CD14-positive monocyte (primary cell): ENCODE results near the gene TPP2. TPM values are rescaled to one million over a fixed set of nuclear protein-coding genes. Genes with fewer than 3 reads are reported as not detected.
A peak's percentile ranks its signal among the peaks of the same experiment; 100 is the strongest.

ENCODE experiments used
- DNase-seq, 3 donors: peaks; one replicate each; pipeline ENCODE4 v3.0.0-alpha.2; 2011 to 2022
- H2AFZ ChIP-seq: 2 replicates; pipeline ENCODE4 v1.6.0; 2012; ENCODE audit warnings: mild to moderate bottlenecking, low read depth, low read length, inconsistent platforms; ENCODE audit not compliant: insufficient read depth, poor library complexity, severe bottlenecking
- H3K27ac ChIP-seq, 2 donors: 1 replicate in 1 of 2; 2 replicates in 1 of 2; pipeline ENCODE4 v1.5.1; 2012 to 2013; ENCODE audit warnings: low read length in 2 of 2, control low read depth in 1 of 2, inconsistent platforms in 1 of 2, low read depth in 1 of 2, mild to moderate bottlenecking in 1 of 2
- H3K27me3 ChIP-seq, 2 donors: one replicate each; pipeline versions ENCODE4 v1.6.0 to v1.6.1; 2011 to 2013; ENCODE audit warnings: low read length in 2 of 2; ENCODE audit not compliant: control insufficient read depth in 2 of 2, insufficient read depth in 2 of 2
- H3K36me3 ChIP-seq, 2 donors: replicated peaks in 1 of 2; 1 replicate in 1 of 2; 2 replicates in 1 of 2; pipeline versions ENCODE4 v1.5.1 to v1.6.1; 2012 to 2013; ENCODE audit warnings: low read length in 2 of 2, control low read depth in 1 of 2, inconsistent platforms in 1 of 2, mild to moderate bottlenecking in 1 of 2; ENCODE audit not compliant: insufficient read depth in 2 of 2, control insufficient read depth in 1 of 2
- H3K4me1 ChIP-seq, 2 donors: 1 replicate in 1 of 2; 2 replicates in 1 of 2; pipeline versions ENCODE4 v1.5.1 to v1.6.1; 2012 to 2013; ENCODE audit warnings: low read length in 2 of 2, control low read depth in 1 of 2, inconsistent platforms in 1 of 2, mild to moderate bottlenecking in 1 of 2, moderate library complexity in 1 of 2; ENCODE audit not compliant: insufficient read depth in 2 of 2, control insufficient read depth in 1 of 2
- H3K4me2 ChIP-seq: replicated peaks from 2 replicates; pipeline ENCODE3; 2012; ENCODE audit warnings: low read length, moderate library complexity, mild to moderate bottlenecking; ENCODE audit not compliant: poor library complexity, severe bottlenecking; ENCODE audit errors: extremely low read depth
- H3K4me3 ChIP-seq, 3 experiments: fragments of 200-600 bp in 1 of 3; sonication (generic) in 1 of 3; replicated peaks in 1 of 3; 1 replicate in 2 of 3; 2 replicates in 1 of 3; pipeline ENCODE4 v1.5.1; 2011 to 2013; ENCODE audit warnings: low read length in 3 of 3, mild to moderate bottlenecking in 3 of 3, control low read depth in 2 of 3, low read depth in 2 of 3, inconsistent platforms in 1 of 3, moderate library complexity in 1 of 3
- H3K79me2 ChIP-seq: 2 replicates; pipeline ENCODE4 v1.6.0; 2012; ENCODE audit warnings: mild to moderate bottlenecking, control low read depth, inconsistent platforms, low read length, moderate library complexity; ENCODE audit not compliant: insufficient read depth
- H3K9ac ChIP-seq: 2 replicates; pipeline ENCODE4 v1.6.0; 2017; ENCODE audit warnings: low read length, mild to moderate bottlenecking; ENCODE audit not compliant: insufficient read depth, poor library complexity, severe bottlenecking
- H3K9me3 ChIP-seq, 2 donors: replicated peaks in 1 of 2; 1 replicate in 1 of 2; 2 replicates in 1 of 2; pipeline versions ENCODE4 v1.5.1 to v1.6.1; 2012 to 2013; ENCODE audit warnings: low read length in 2 of 2, control low read depth in 1 of 2; ENCODE audit not compliant: control insufficient read depth in 1 of 2, insufficient read depth in 1 of 2
- H4K20me1 ChIP-seq: 2 replicates; pipeline ENCODE4 v1.6.0; 2012; ENCODE audit warnings: mild to moderate bottlenecking, low read length, control low read depth, moderate library complexity; ENCODE audit not compliant: insufficient read depth
- H3K27ac Mint-ChIP-seq, 7 donors: one replicate each; pipeline ENCODE4 v1.8.0; 2020; ENCODE audit warnings: mild to moderate bottlenecking in 7 of 7, mixed read lengths in 7 of 7, moderate library complexity in 6 of 7, inconsistent platforms in 2 of 7
- H3K27me3 Mint-ChIP-seq, 3 donors: one replicate each; pipeline ENCODE4 v1.8.0; 2021 to 2022; ENCODE audit warnings: low read depth in 3 of 3, mild to moderate bottlenecking in 3 of 3, mixed read lengths in 3 of 3, moderate library complexity in 3 of 3, inconsistent platforms in 1 of 3
- H3K36me3 Mint-ChIP-seq, 2 donors: one replicate each; pipeline ENCODE4 v1.8.0; 2020; ENCODE audit warnings: mixed read lengths in 2 of 2, inconsistent platforms in 1 of 2, mild to moderate bottlenecking in 1 of 2
- H3K4me1 Mint-ChIP-seq: one replicate; pipeline ENCODE4 v1.8.0; 2020; ENCODE audit warnings: mild to moderate bottlenecking, mixed read lengths
- H3K4me3 Mint-ChIP-seq, 2 donors: one replicate each; pipeline ENCODE4 v1.8.0; 2020; ENCODE audit warnings: mild to moderate bottlenecking in 2 of 2, mixed read lengths in 2 of 2, moderate library complexity in 1 of 2
- H3K9me3 Mint-ChIP-seq, 7 donors: one replicate each; pipeline ENCODE4 v1.8.0; 2020 to 2022; ENCODE audit warnings: mixed read lengths in 7 of 7, mild to moderate bottlenecking in 6 of 7, moderate library complexity in 6 of 7, inconsistent platforms in 2 of 7
- WGBS: methylation state at CpG from one replicate; pipeline ENCODE4 v1.1.5; 2013; ENCODE audit warnings: missing lambda C conversion rate; ENCODE audit not compliant: insufficient coverage; 5-methylcytosine and 5-hydroxymethylcytosine counted together
- intact Hi-C, 2 donors: fragments of 100-400 bp; cut with micrococcal nuclease; formaldehyde crosslinking; loops; one replicate each; pipeline versions ENCODE4 v1.15.0 to v1.15.1; 2023
- polyA plus RNA-seq, 3 donors: library from polyadenylated mRNA; depleted of rRNA in 1 of 3; unstranded in 2 of 3; stranded (reverse) in 1 of 3; fragments of 300-500 nt in 2 of 3; fragments of >200 nt in 1 of 3; fragmentation: Illumina TruSeq in 2 of 3; gene quantifications; 1 replicate in 2 of 3; 2 replicates in 1 of 3; pipeline ENCODE4 v1.2.3, GENCODE V29; 2012 to 2021
- TF ChIP-seq, protein P1 (sequence below): fragments of 200-600 bp; IDR thresholded peaks from one replicate; pipeline ENCODE4 v1.8.0; 2022; ENCODE audit warnings: antibody characterized with exemption, mild to moderate bottlenecking

TPP2 gene
- polyA plus RNA-seq, 3 donors: 18.0 to 39.7 (median 26.0) TPM

DNA sequence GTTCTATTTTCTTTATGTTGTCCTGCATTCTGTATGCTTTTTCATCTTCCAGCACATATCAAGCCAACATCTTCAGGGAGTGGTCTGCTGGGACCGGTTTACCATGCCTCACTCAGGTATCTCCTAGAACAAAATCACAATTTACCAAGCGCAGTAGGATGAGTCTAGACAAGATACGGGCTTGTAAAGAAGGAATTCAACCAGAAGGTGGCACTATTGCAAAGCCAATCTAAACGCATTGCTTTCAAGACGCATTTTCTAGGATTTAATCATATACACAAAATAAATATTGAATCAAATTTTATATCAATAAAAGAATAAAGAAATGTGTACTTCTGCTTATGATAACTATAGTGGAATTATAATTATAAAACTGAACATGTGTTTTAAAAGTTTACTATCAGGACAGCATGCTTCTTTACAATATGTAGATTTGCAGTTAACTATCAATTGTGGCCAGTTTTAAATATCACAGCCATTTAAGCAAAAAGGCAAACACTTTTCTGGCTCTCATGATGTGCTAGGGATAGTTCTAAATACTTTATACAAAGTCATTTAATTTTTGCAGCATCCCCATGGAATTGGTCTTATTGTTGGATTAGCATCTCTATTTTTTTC, 16.1 kb upstream of the TPP2 start:
- H2AFZ ChIP-seq: no peak overlapping the region
- H3K9ac ChIP-seq: no peak overlapping the region
- H3K9me3 ChIP-seq: no peaks in the 10 kb centered on the region
- H3K27me3 ChIP-seq: no peaks in the 10 kb centered on the region
- TF ChIP-seq, protein P1, sequence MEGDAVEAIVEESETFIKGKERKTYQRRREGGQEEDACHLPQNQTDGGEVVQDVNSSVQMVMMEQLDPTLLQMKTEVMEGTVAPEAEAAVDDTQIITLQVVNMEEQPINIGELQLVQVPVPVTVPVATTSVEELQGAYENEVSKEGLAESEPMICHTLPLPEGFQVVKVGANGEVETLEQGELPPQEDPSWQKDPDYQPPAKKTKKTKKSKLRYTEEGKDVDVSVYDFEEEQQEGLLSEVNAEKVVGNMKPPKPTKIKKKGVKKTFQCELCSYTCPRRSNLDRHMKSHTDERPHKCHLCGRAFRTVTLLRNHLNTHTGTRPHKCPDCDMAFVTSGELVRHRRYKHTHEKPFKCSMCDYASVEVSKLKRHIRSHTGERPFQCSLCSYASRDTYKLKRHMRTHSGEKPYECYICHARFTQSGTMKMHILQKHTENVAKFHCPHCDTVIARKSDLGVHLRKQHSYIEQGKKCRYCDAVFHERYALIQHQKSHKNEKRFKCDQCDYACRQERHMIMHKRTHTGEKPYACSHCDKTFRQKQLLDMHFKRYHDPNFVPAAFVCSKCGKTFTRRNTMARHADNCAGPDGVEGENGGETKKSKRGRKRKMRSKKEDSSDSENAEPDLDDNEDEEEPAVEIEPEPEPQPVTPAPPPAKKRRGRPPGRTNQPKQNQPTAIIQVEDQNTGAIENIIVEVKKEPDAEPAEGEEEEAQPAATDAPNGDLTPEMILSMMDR: peak; percentile 88
- peaks cover 0 to 2% (median 0%) of the 10 kb centered on the region in 7 donors for H3K9me3 Mint-ChIP-seq
- no peaks in the 10 kb centered on the region for H3K79me2 ChIP-seq
- no peaks in the 10 kb centered on the region for H4K20me1 ChIP-seq
- H3K36me3 Mint-ChIP-seq: no peaks in the 10 kb centered on the region
- H3K4me3 Mint-ChIP-seq: no peak overlapping the region
- peak; percentile 46 to 73 (median 57) for DNase-seq
- peaks cover 15 to 16% of the 10 kb centered on the region in 2 donors for H3K4me1 ChIP-seq
- H3K4me3 ChIP-seq: no peak overlapping the region
- H3K4me2 ChIP-seq: no peak overlapping the region
- H3K27ac ChIP-seq: no peak overlapping the region
- no CpG with 5 or more reads among the region's 5 CpGs for WGBS
- H3K36me3 ChIP-seq: no peaks in the 10 kb centered on the region
- intact Hi-C loops: loop anchor here (5.0 to 10.0 kb wide), 4 partner anchors 37 to 1906 kb away; partner anchors contain the start of genes ERCC5 (in 1 of the 2), TEX30 (in 1 of the 2) and TMTC4 (in 1 of the 2)
- peaks cover 16% of the 10 kb centered on the region for H3K4me1 Mint-ChIP-seq
- peaks cover 0 to 4% (median 0%) of the 10 kb centered on the region in 3 donors for H3K27me3 Mint-ChIP-seq
- no peak overlapping the region for H3K27ac Mint-ChIP-seq

DNA sequence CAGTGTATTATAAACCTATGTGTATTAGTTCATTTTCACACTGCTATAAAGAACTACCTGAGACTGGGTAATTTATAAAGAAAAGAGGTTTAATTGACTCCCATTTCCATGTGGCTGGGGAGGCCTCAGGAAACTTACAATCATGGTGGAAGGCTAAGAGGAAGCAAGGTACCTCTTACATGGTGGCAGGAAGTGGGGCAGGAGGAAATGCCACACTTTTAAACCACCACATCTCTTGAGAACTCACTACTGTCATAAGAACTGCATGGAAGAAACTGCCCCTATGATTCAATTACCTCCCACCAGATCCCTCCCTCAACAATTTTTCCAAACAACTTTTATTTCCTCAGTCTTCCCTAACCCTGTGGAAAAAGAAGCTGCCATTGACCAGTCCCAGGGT, 14.5 kb upstream of the TPP2 start:
- Histone ChIP-seq H3K9me3 (no peaks in the 10 kb centered on the region), H3K4me1 (peaks cover 15 to 16% of the 10 kb centered on the region in 2 donors), H3K4me3 (no peak overlapping the region), H3K79me2 (no peaks in the 10 kb centered on the region), H3K4me2 (no peak overlapping the region), H3K27me3 (no peaks in the 10 kb centered on the region), H3K9ac (no peak overlapping the region), H3K36me3 (no peaks in the 10 kb centered on the region), H2AFZ (no peak overlapping the region), H4K20me1 (no peaks in the 10 kb centered on the region), H3K27ac (no peak overlapping the region)
- TF ChIP-seq, protein P1: no peak
- peaks cover 0 to 2% (median 0%) of the 10 kb centered on the region in 7 donors for H3K9me3 Mint-ChIP-seq
- peak overlapping the region in 2 of 7 donors; percentile 56 to 66 for H3K27ac Mint-ChIP-seq
- H3K27me3 Mint-ChIP-seq: peaks cover 0 to 4% (median 0%) of the 10 kb centered on the region in 3 donors
- intact Hi-C loops: loop anchor here (5.0 to 10.0 kb wide), 4 partner anchors 35 to 1907 kb away; partner anchors contain the start of genes ERCC5 (in 1 of the 2), TEX30 (in 1 of the 2) and TMTC4 (in 1 of the 2)
- H3K4me1 Mint-ChIP-seq: peaks cover 16% of the 10 kb centered on the region
- no peak overlapping the region for H3K4me3 Mint-ChIP-seq
- DNase-seq: no peak
- H3K36me3 Mint-ChIP-seq: no peaks in the 10 kb centered on the region
